ENCODE data around the gene PCOLCE2.

PCOLCE2 gene

DNA sequence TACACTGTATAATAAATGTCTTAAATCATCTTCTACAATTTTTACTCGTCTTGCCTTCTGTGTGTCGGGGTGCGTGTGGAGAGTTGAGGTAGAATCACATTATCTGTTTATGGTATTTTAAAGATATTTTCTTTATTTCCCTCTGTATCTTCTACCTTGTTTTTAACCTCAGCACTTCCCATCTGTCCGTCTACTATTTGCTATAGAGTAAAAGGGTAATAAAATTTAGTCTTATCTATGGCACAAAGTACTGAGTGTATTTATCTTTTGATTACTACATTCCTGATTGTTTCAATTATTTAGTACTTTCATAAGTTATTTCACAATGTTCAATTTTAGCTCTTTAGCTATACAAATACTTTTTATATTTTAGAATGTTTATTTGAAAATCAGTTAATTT is 102.9 kb downstream of the PCOLCE2 start:
- Histone ChIP-seq H3K9me3 (ENCODE audit: control insufficient read depth, insufficient read depth, low read length) (no peaks in the 10 kb centered on the region), H3K4me1 (ENCODE audit: insufficient read depth, low read length) (no peaks in the 10 kb centered on the region), H3K9ac (ENCODE audit: low read depth, low read length) (no peak overlapping the region), H3K36me3 (ENCODE audit: insufficient read depth, low read length) (no peaks in the 10 kb centered on the region)

DNA sequence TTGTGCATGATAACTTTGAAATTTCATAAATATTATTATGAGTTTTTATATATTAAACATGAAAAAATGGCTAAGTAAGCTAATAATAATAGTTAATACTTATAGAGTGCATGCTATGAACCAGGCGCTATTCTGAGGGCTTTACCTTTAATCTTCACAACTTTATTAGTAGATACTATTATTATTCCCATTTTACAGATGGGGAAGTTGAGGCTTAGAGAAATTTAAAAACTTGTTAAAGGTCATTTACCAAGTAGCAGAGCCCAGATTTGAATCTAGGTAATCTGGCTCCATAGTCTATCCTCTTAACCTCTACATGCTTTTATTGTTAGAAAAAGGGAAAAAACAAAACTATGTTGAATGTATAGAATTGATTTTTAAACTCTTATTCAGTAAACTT is 104.7 kb downstream of the PCOLCE2 start:
- Histone ChIP-seq H3K9me3 (ENCODE audit: control insufficient read depth, insufficient read depth, low read length) (no peaks in the 10 kb centered on the region), H3K9ac (ENCODE audit: low read depth, low read length) (no peak overlapping the region), H3K4me1 (ENCODE audit: insufficient read depth, low read length) (no peaks in the 10 kb centered on the region), H3K36me3 (ENCODE audit: insufficient read depth, low read length) (no peaks in the 10 kb centered on the region)

DNA sequence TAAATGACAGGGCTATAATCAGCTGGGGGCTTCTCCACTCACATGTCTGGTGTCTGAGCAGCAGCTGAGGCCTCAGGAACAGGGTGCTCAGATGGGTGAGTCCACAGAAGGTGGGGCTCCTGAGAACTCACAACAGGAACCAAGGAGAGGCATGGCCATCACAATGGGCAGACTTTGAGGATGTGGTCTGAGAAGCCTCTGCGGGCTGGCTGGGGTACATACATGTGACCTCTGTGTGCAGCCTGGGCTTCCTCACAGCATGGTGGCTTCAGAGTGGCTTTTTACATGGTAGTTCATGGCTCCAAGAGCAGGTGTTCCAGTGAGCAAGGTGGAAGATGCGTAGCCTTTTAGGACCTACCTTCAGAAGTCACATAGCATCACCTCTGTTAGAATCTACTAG is 106.3 kb downstream of the PCOLCE2 start:
- no peak overlapping the region for H3K9ac ChIP-seq (ENCODE audit: low read depth, low read length)
- H3K9me3 ChIP-seq (ENCODE audit: control insufficient read depth, insufficient read depth, low read length) = no peaks in the 10 kb centered on the region
- no peaks in the 10 kb centered on the region for H3K4me1 ChIP-seq (ENCODE audit: insufficient read depth, low read length)
- no peaks in the 10 kb centered on the region for H3K36me3 ChIP-seq (ENCODE audit: insufficient read depth, low read length)

DNA sequence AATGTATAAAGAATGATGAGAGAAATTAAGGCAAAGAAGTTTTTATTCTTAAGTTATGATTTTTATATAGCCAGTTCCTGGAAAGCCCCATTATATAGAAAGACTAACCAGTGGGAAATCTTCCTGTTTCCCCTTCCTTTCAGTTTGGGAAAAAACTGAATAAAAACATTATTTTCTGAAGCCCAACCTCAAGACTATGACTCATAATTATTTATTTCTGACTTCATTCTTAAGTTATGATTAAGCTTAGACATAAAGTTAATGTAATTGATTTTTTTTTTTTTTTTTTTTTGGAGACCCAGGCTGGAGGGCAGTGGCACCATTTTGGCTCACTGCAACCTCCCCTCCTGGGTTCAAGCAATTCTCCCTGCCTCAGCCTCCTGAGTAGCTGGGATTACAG is 109.3 kb downstream of the PCOLCE2 start:
- no peaks in the 10 kb centered on the region for H3K36me3 ChIP-seq (ENCODE audit: insufficient read depth, low read length)

DNA sequence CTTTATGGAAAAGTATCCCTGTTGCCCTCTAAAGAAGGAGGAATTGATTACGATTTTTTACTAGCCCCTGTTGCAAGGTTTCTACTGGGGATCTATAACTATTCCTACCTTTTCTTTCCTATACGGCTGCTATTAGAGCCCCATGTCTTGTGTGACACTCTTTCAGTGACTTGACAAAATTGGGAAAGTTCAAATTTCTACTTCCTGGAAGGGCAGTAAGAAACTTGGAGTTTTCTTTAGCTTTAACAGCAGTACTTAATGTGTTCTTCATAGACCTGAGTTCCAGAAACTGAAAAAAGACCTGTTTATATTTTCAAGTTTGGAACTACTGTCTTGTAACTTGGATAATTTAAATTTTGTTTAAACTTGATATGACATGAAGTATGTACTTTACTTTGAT is 110.3 kb downstream of the PCOLCE2 start:
- H3K9ac ChIP-seq (ENCODE audit: low read depth, low read length) = no peak overlapping the region
- no peaks in the 10 kb centered on the region for H3K9me3 ChIP-seq (ENCODE audit: control insufficient read depth, insufficient read depth, low read length)
- H3K36me3 ChIP-seq (ENCODE audit: insufficient read depth, low read length) = no peaks in the 10 kb centered on the region
- no peaks in the 10 kb centered on the region for H3K4me1 ChIP-seq (ENCODE audit: insufficient read depth, low read length)

More for the DNA sequence above, 109.3 kb downstream of the PCOLCE2 start:
- Histone ChIP-seq H3K9ac (ENCODE audit: low read depth, low read length) (no peak overlapping the region), H3K4me1 (ENCODE audit: insufficient read depth, low read length) (no peaks in the 10 kb centered on the region), H3K9me3 (ENCODE audit: control insufficient read depth, insufficient read depth, low read length) (no peaks in the 10 kb centered on the region)

DNA sequence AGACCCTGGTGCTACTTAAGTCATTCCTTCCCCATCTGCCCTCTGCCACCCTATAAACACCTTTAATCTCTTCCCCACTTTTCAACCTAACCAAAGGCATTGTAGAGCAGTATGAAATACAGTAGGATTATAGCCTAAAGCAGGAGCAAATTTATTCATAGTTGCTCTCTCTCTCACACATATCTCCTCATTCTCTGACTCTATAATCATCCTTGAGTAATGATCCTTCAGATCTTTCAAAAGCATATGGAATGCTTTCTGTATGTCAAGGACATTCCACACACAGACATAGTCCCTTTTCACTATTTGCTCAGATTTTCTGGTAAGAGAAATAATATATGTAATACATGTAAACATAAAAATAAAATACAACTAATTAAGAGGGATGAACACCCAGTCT is 111.0 kb downstream of the PCOLCE2 start:
- Histone ChIP-seq H3K4me1 (ENCODE audit: insufficient read depth, low read length) (no peaks in the 10 kb centered on the region), H3K36me3 (ENCODE audit: insufficient read depth, low read length) (no peaks in the 10 kb centered on the region), H3K9me3 (ENCODE audit: control insufficient read depth, insufficient read depth, low read length) (no peaks in the 10 kb centered on the region), H3K9ac (ENCODE audit: low read depth, low read length) (no peak overlapping the region)

DNA sequence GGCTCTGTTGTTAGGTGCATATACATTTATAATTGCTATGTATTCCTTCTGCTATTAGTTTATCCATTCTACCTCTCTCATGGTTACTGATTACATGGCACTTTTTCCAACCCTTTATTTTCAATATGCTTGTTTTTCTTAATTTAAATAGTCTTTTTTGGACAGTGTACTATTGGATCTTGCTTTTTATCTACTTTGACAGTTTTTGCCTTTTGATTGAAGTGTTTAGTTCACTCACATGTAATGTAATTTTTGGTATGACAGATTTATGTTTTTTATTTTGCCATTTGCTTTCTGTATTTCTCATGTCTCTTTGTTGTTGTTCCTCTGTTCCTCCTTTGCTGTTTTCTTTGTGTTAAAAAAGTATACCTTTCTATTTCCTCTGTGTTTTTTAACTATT is 120.5 kb downstream of the PCOLCE2 start:
- H3K9me3 ChIP-seq (ENCODE audit: control insufficient read depth, insufficient read depth, low read length) = no peaks in the 10 kb centered on the region
- no peaks in the 10 kb centered on the region for H3K4me1 ChIP-seq (ENCODE audit: insufficient read depth, low read length)
- H3K9ac ChIP-seq (ENCODE audit: low read depth, low read length) = no peak overlapping the region
- H3K36me3 ChIP-seq (ENCODE audit: insufficient read depth, low read length) = no peaks in the 10 kb centered on the region
